Measurements from ENCODE around the gene EIF3I.

- TF ChIP-seq POLR2A (IDR thresholded peaks at IDR 0.05) (no peak), CTCF (IDR thresholded peaks at IDR 0.05) (no peak)
Measured at GRCh38 chr1:32224285-32224684, 2.1 kb downstream of the EIF3I start.

Measured in lower leg skin (tissue), 3 donors.